HG03558 (cell line): Measurements from ENCODE around the gene TAB2.
A peak's percentile ranks its signal among the peaks of the same experiment; 100 is the strongest.

ENCODE experiments used
- ATAC-seq: cut with Tn5 transposase; IDR thresholded peaks from one replicate; pipeline ENCODE4 v1.9.1; 2021; ENCODE audit warnings: moderate number of reproducible peaks; ENCODE audit not compliant: unreplicated experiment; ENCODE audit errors: extremely low read depth

The TAB2 gene, protein sequence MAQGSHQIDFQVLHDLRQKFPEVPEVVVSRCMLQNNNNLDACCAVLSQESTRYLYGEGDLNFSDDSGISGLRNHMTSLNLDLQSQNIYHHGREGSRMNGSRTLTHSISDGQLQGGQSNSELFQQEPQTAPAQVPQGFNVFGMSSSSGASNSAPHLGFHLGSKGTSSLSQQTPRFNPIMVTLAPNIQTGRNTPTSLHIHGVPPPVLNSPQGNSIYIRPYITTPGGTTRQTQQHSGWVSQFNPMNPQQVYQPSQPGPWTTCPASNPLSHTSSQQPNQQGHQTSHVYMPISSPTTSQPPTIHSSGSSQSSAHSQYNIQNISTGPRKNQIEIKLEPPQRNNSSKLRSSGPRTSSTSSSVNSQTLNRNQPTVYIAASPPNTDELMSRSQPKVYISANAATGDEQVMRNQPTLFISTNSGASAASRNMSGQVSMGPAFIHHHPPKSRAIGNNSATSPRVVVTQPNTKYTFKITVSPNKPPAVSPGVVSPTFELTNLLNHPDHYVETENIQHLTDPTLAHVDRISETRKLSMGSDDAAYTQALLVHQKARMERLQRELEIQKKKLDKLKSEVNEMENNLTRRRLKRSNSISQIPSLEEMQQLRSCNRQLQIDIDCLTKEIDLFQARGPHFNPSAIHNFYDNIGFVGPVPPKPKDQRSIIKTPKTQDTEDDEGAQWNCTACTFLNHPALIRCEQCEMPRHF

GRCh38 chr6:149317644-149318571 lies at the start of gene TAB2:
Gene TAB2 (plus strand): TSS chr6:149317712. CDS start chr6:149369998, 52,286 bp downstream.
- ATAC-seq, result no peak

GRCh38 chr6:149268146-149268545 lies 49.4 kb upstream of the TAB2 start:
- ATAC-seq, result no peak

GRCh38 chr6:149268768-149269167 lies 48.7 kb upstream of the TAB2 start:
- ATAC-seq, result no peak

- ATAC-seq, result no peak
Measured at GRCh38 chr6:149270616-149271015, 46.9 kb upstream of the TAB2 start.

DNA sequence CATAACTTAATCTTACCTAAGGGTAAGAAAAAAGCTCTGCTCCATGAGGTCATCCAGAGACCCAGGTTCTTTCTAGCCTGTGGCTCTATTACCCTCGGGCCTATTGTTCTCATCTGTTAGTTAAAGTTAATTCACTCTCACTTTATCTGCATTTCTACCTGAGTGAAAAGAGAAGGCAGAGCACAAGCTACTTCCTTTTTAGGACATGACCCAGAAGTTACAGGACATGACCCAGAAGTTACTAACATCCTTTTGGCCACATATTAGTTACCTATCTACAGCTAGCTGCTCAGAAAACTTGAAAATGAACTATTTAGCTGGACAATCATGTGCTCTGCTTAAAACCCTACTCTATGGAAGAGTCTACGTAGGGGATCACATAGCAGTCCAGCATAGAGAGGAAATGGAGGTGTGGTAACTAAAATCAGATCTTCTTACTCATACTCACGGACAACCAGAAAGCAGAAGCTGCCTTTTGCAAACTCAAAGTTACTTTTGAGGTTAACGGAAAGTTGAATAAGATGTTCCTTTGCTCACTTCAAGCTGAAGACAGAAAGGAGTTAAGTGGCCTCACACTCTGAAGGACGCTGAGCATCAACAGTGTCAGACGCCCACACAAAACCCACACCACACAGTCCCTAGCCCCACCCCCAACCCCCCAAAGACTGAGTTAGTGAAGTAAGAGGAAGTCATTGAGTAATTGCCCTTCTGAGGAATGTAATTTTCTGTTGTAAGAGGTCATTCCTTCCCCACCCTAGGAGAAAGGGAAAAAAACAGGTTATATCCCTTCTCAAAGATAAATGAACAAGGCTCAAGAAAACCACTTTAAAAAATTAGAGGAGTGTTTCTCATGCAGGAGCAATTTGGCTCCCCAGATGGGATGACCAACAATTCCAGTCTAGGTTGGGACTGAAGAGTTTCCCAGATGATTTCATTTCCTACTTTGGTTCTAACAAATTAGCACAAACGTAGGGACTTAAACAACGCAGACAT lies 45.9 kb upstream of the TAB2 start:
- ATAC-seq, result peak; percentile 44

- no peak for ATAC-seq
Measured at GRCh38 chr6:149273318-149273717, 44.2 kb upstream of the TAB2 start.

GRCh38 chr6:149275621-149276020 lies 41.9 kb upstream of the TAB2 start:
- no peak for ATAC-seq

GRCh38 chr6:149277621-149278020 lies 39.9 kb upstream of the TAB2 start:
- ATAC-seq, result no peak

GRCh38 chr6:149278997-149279396 lies 38.5 kb upstream of the TAB2 start:
- no peak for ATAC-seq

DNA sequence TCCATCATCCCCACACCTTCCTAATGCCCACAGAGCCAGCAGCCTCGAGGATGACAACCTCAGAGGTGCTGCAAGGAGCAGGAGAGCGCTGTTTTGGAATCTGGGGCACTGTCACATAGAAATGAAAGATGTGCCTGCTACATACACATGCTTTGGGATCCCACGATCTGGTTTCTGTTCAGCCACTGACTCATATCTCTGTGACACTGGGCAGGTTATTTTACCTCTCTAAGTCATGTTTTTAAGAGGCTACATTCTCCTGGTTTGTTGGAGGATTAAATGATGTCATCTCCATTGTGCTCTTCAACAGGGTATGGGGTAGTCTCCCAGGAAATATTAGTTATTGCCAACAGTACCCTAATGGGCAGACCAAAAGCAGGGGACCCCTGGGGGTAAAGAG lies 32.6 kb upstream of the TAB2 start:
- no peak for ATAC-seq

- ATAC-seq, result no peak
Measured at GRCh38 chr6:149285626-149286025, 31.9 kb upstream of the TAB2 start.

DNA sequence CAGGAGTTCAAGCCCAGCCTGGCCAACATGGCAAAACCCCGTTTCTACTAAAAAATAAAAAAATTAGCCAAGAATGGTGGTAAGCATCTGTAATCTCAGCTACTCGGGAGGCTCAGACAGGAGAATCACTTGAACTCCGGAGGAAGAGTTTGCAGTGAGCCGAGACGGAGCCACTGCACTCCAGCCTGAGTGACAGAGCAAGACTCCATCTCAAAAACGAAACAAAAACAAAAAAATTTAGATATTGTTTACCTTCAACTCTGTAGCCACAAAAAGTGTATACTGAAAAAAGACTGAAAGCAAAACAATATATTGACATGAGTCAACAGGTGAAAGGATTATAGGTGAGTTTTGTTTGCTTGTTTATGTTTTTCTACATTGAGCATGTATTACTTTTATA lies 30.6 kb upstream of the TAB2 start:
- ATAC-seq, result no peak

GRCh38 chr6:149289192-149289781 lies 28.2 kb upstream of the TAB2 start:
- ATAC-seq, result no peak

DNA sequence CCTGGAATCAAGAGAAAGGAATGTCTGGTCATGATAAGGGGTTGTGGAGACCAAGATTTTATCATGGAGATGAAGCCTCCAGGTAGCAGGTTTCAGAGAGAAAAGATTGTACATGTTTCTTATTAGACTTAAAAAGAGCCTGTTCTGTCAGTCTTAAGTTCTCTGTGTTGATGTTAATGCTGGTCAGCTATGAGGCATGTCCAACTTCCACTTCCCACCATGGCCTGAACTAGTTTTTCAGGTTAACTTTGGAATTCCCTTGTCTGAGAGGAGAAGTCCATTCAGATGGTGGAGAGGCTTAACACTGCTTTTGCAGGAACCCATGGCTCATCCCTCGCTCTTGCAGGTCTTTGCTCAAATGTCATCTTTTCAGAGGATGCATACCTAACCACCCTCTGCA lies 27.5 kb upstream of the TAB2 start:
- ATAC-seq, result no peak

GRCh38 chr6:149293244-149293643 lies 24.3 kb upstream of the TAB2 start:
- no peak for ATAC-seq

GRCh38 chr6:149300563-149300962 lies 16.9 kb upstream of the TAB2 start:
- ATAC-seq, result no peak

GRCh38 chr6:149302723-149303122 lies 14.8 kb upstream of the TAB2 start:
- ATAC-seq, result no peak

GRCh38 chr6:149303468-149303867 lies 14.0 kb upstream of the TAB2 start:
- ATAC-seq, result no peak

DNA sequence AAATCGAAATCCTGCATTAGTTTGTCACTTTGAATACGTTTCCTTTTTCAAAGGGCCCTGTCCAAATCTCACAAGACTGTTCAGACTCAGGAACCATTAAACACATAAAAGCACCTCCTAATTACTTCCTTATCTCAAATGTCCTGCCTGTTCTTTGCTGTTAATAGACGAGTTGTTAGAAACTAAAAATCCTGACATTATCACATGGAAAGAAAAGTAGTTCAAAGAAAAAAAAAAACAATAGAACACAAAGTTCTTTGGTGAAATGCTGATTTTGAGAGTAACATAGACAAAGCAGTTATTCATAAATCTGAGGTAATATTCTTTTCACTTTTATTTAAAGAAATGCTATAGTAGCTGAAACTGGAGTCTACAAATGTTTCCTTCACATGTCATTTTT lies 12.1 kb upstream of the TAB2 start:
- no peak for ATAC-seq
